Measurements from ENCODE around the gene GRIN2A. TPM values are rescaled to one million over a fixed set of nuclear protein-coding genes. Genes with fewer than 3 reads are reported as not detected.

GRIN2A gene
- total and polyA plus RNA-seq, 8 donors = 0.03 to 0.96 (median 0.26) TPM

- DNase-seq (no peak), ATAC-seq (no peak)
- H3K4me1 ChIP-seq = no peaks in the 10 kb centered on the region
- intact Hi-C loops (cut with DNase I) = no loop called here
- H3K27ac ChIP-seq = no peak overlapping the region
- H3K9me3 ChIP-seq = no peaks in the 10 kb centered on the region
- H3K36me3 ChIP-seq = no peaks in the 10 kb centered on the region
- TF ChIP-seq CTCF (IDR thresholded peaks at IDR 0.05) = no peak
- H3K4me3 ChIP-seq = no peak overlapping the region
- H3K27me3 ChIP-seq = no peaks in the 10 kb centered on the region
Observed at GRCh38 chr16:10156099-10156498, 26.1 kb downstream of the GRIN2A start.

GRCh38 chr16:10154389-10154788 is 27.8 kb downstream of the GRIN2A start:
- Histone ChIP-seq H3K4me1 (no peaks in the 10 kb centered on the region), H3K9me3 (no peaks in the 10 kb centered on the region), H3K36me3 (no peaks in the 10 kb centered on the region), H3K27me3 (no peaks in the 10 kb centered on the region), H3K4me3 (no peak overlapping the region), H3K27ac (no peak overlapping the region)
- ATAC-seq = no peak
- intact Hi-C loops (cut with DNase I) = no loop called here
- no peak for DNase-seq
- no peak for TF ChIP-seq CTCF (IDR thresholded peaks at IDR 0.05)

DNA sequence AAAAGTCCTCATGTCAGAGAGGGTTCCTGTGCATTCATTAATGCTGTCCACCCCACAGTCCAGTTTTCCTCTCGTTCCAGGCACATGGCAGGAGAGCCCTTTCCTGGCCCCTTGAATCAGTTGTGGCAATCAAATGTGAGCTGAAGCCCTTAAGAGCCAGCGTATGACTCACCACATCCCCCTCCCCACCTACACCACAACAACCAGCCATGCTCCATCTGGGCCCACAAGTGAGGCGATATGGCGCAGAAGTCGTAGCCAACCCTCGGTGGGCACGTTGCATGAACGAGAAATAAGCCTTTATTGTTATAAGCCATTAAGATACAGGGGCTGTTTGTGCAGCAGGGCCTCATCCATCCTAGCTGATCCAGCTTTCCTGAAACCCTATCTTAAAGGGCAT is 28.2 kb downstream of the GRIN2A start:
- Histone ChIP-seq H3K27me3 (no peaks in the 10 kb centered on the region), H3K27ac (no peak overlapping the region), H3K4me1 (no peaks in the 10 kb centered on the region), H3K9me3 (no peaks in the 10 kb centered on the region), H3K36me3 (no peaks in the 10 kb centered on the region), H3K4me3 (no peak overlapping the region)
- intact Hi-C loops (cut with DNase I) = no loop called here
- ATAC-seq (no peak), DNase-seq (no peak)
- no peak for TF ChIP-seq CTCF (IDR thresholded peaks at IDR 0.05)

DNA sequence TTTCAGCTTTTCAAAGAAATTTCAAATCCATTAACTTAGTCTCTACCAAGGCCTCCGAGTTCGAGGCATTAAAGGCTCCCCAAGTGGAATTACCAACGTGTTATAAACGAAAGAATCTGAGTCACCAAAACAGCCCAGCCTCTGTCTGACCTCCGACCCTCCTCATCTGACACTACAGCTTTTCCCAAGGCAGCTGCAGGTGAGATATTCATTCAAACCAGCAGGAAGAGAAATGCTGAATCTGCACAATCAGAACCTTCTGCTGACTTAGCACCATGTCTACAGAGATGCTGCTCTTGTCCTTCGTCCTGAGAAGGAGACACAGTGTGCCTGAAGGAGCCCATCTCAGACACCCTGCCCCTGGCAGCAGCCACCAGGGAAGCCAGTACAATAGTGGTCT is 30.5 kb downstream of the GRIN2A start:
- no peaks in the 10 kb centered on the region for H3K9me3 ChIP-seq
- TF ChIP-seq CTCF (IDR thresholded peaks at IDR 0.05) = no peak
- DNase-seq (no peak), ATAC-seq (no peak)
- no peaks in the 10 kb centered on the region for H3K27me3 ChIP-seq
- H3K27ac ChIP-seq = no peak overlapping the region
- intact Hi-C loops (cut with DNase I) = no loop called here
- no peak overlapping the region for H3K4me3 ChIP-seq
- H3K36me3 ChIP-seq = no peaks in the 10 kb centered on the region
- no peaks in the 10 kb centered on the region for H3K4me1 ChIP-seq

DNA sequence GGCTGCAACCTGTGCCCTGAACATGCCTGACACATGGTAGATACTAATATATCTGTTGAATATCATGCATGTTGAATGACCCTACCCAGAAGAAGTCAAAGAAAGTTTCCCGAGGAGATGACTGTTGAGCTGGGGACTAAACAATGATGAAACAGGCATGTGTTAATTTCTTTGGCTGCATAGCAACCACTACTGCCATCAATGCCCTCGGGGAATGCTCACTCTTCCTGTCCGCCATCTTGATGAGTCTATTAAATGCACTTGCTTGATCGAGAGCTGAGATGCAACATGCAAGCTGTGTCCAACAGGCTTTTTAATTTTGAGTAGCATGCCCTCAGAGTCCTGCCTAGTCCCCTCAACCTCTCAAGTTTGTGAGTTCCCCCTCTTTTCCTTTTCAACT is 31.3 kb downstream of the GRIN2A start:
- no peak for ATAC-seq

More for the DNA sequence above, 31.3 kb downstream of the GRIN2A start:
- TF ChIP-seq CTCF (IDR thresholded peaks at IDR 0.05) = no peak
- no peak overlapping the region for H3K4me3 ChIP-seq
- no peak overlapping the region for H3K27ac ChIP-seq
- intact Hi-C loops (cut with DNase I) = no loop called here
- no peak for DNase-seq
- no peaks in the 10 kb centered on the region for H3K9me3 ChIP-seq
- no peaks in the 10 kb centered on the region for H3K36me3 ChIP-seq
- H3K4me1 ChIP-seq = no peaks in the 10 kb centered on the region
- H3K27me3 ChIP-seq = no peaks in the 10 kb centered on the region

Measured in left lung (tissue), 10 donors.